ENCODE data around the gene BCAN.
"Not testable (repeated sequence)": the region's sequence is repeated elsewhere in the genome, so short reads cannot be mapped to it uniquely, and the experiment has no call there.

Gene BCAN

GRCh38 chr1:156618853-156619581, 22.9 kb upstream of the BCAN start, which contains the start of gene HAPLN2:
Gene HAPLN2 (plus strand): TSS chr1:156619415. CDS start chr1:156623491, 4,076 bp downstream.
- DNase-seq (ENCODE audit: low spot score), result no peak

- DNase-seq (ENCODE audit: low spot score), result no peak
Measured at GRCh38 chr1:156619582-156619955, 22.3 kb upstream of the BCAN start.

- DNase-seq (ENCODE audit: low spot score), result no peak
Measured at GRCh38 chr1:156622581-156623297, 19.2 kb upstream of the BCAN start.

- DNase-seq (ENCODE audit: low spot score), result no peak
Measured at GRCh38 chr1:156623946-156624813, 17.7 kb upstream of the BCAN start.

- no peak for DNase-seq (ENCODE audit: low spot score)
Measured at GRCh38 chr1:156624814-156625435, 17.0 kb upstream of the BCAN start.

GRCh38 chr1:156625436-156626078, 16.4 kb upstream of the BCAN start:
- DNase-seq (ENCODE audit: low spot score), result peak; percentile 79

- DNase-seq (ENCODE audit: low spot score), result no peak
Measured at GRCh38 chr1:156626079-156626438, 15.9 kb upstream of the BCAN start.

- DNase-seq (ENCODE audit: low spot score), result no peak
Measured at GRCh38 chr1:156627313-156627880, 14.5 kb upstream of the BCAN start.

- DNase-seq (ENCODE audit: low spot score), result no peak
Measured at GRCh38 chr1:156629823-156630449, 12.0 kb upstream of the BCAN start.

- DNase-seq (ENCODE audit: low spot score), result not testable (repeated sequence)
Measured at GRCh38 chr1:156631152-156631551, 10.8 kb upstream of the BCAN start.

GRCh38 chr1:156632355-156632754, 9.6 kb upstream of the BCAN start:
- no peak for DNase-seq (ENCODE audit: low spot score)

GRCh38 chr1:156638189-156638985, 3.5 kb upstream of the BCAN start:
- no peak for DNase-seq (ENCODE audit: low spot score)

- no peak for DNase-seq (ENCODE audit: low spot score)
Measured at GRCh38 chr1:156639601-156640101, 2.3 kb upstream of the BCAN start.

GRCh38 chr1:156640842-156641706, 843 bp upstream of the BCAN start:
- no peak for DNase-seq (ENCODE audit: low spot score)

- DNase-seq (ENCODE audit: low spot score), result no peak
Measured at GRCh38 chr1:156642265-156643048, 540 bp downstream of the BCAN start.

GRCh38 chr1:156643049-156643777, 1.3 kb downstream of the BCAN start:
- no peak for DNase-seq (ENCODE audit: low spot score)

- no peak for DNase-seq (ENCODE audit: low spot score)
Measured at GRCh38 chr1:156643778-156644092, 1.8 kb downstream of the BCAN start.

Measured in left forelimb (tissue), 1 donor.